KOPT-K1 (cell line): ENCODE results near the gene TECTB.

Experiments
- H3K27ac ChIP-seq: fragments of 200-600 bp; sonication (generic); 2 replicates; pipeline ENCODE4 v1.5.1; 2016; ENCODE audit warnings: antibody characterized with exemption, mild to moderate bottlenecking, low read depth, low read length; ENCODE audit not compliant: poor library complexity, severe bottlenecking
- H3K36me3 ChIP-seq: fragments of 200-600 bp; sonication (generic); 2 replicates; pipeline ENCODE4 v1.5.1; 2017; ENCODE audit warnings: antibody characterized with exemption, mild to moderate bottlenecking, low read length, moderate library complexity; ENCODE audit not compliant: insufficient read depth
- H3K9me3 ChIP-seq: fragments of 200-600 bp; sonication (generic); 2 replicates; pipeline ENCODE4 v1.5.1; 2017; ENCODE audit warnings: antibody characterized with exemption, low read length, mild to moderate bottlenecking; ENCODE audit not compliant: insufficient read depth, poor library complexity, severe bottlenecking

The TECTB gene

GRCh38 chr10:112288486-112288885, 5.3 kb downstream of the TECTB start:
- Histone ChIP-seq H3K9me3 (no peaks in the 10 kb centered on the region), H3K36me3 (no peaks in the 10 kb centered on the region), H3K27ac (no peak overlapping the region)

GRCh38 chr10:112289373-112290053, 6.3 kb downstream of the TECTB start:
- no peaks in the 10 kb centered on the region for H3K36me3 ChIP-seq
- no peak overlapping the region for H3K27ac ChIP-seq
- no peaks in the 10 kb centered on the region for H3K9me3 ChIP-seq

GRCh38 chr10:112290054-112290373, 6.8 kb downstream of the TECTB start:
- no peaks in the 10 kb centered on the region for H3K36me3 ChIP-seq
- no peak overlapping the region for H3K27ac ChIP-seq
- no peaks in the 10 kb centered on the region for H3K9me3 ChIP-seq

GRCh38 chr10:112294169-112294568, 11.0 kb downstream of the TECTB start:
- Histone ChIP-seq H3K27ac (no peak overlapping the region), H3K9me3 (no peaks in the 10 kb centered on the region), H3K36me3 (no peaks in the 10 kb centered on the region)

- Histone ChIP-seq H3K9me3 (no peaks in the 10 kb centered on the region), H3K36me3 (no peaks in the 10 kb centered on the region), H3K27ac (no peak overlapping the region)
Observed at GRCh38 chr10:112295853-112296830, 12.9 kb downstream of the TECTB start.

- H3K9me3 ChIP-seq = no peaks in the 10 kb centered on the region
- H3K27ac ChIP-seq = no peak overlapping the region
- no peaks in the 10 kb centered on the region for H3K36me3 ChIP-seq
Observed at GRCh38 chr10:112296908-112297331, 13.7 kb downstream of the TECTB start.

GRCh38 chr10:112298581-112298980, 15.4 kb downstream of the TECTB start:
- H3K36me3 ChIP-seq = no peaks in the 10 kb centered on the region
- H3K9me3 ChIP-seq = no peaks in the 10 kb centered on the region
- H3K27ac ChIP-seq = no peak overlapping the region

GRCh38 chr10:112299456-112299855, 16.3 kb downstream of the TECTB start:
- Histone ChIP-seq H3K9me3 (no peaks in the 10 kb centered on the region), H3K36me3 (no peaks in the 10 kb centered on the region), H3K27ac (no peak overlapping the region)

GRCh38 chr10:112302335-112302734, 19.1 kb downstream of the TECTB start:
- H3K27ac ChIP-seq = no peak overlapping the region
- H3K36me3 ChIP-seq = no peaks in the 10 kb centered on the region
- no peaks in the 10 kb centered on the region for H3K9me3 ChIP-seq

GRCh38 chr10:112303528-112303927, 20.3 kb downstream of the TECTB start:
- no peaks in the 10 kb centered on the region for H3K9me3 ChIP-seq

GRCh38 chr10:112304267-112304859, 21.2 kb downstream of the TECTB start:
- H3K36me3 ChIP-seq = no peaks in the 10 kb centered on the region
- no peaks in the 10 kb centered on the region for H3K9me3 ChIP-seq
- H3K27ac ChIP-seq = no peak overlapping the region

More at GRCh38 chr10:112303528-112303927, 20.3 kb downstream of the TECTB start:
- Histone ChIP-seq H3K27ac (no peak overlapping the region), H3K36me3 (no peaks in the 10 kb centered on the region)

- Histone ChIP-seq H3K9me3 (no peaks in the 10 kb centered on the region), H3K36me3 (no peaks in the 10 kb centered on the region), H3K27ac (no peak overlapping the region)
Observed at GRCh38 chr10:112307358-112308124, 24.3 kb downstream of the TECTB start.

- H3K36me3 ChIP-seq = no peaks in the 10 kb centered on the region
- H3K9me3 ChIP-seq = no peaks in the 10 kb centered on the region
- no peak overlapping the region for H3K27ac ChIP-seq
Observed at GRCh38 chr10:112308125-112308502, 24.9 kb downstream of the TECTB start.

- H3K9me3 ChIP-seq = no peaks in the 10 kb centered on the region
- H3K27ac ChIP-seq = no peak overlapping the region
- no peaks in the 10 kb centered on the region for H3K36me3 ChIP-seq
Observed at GRCh38 chr10:112311481-112311880, 28.3 kb downstream of the TECTB start.

- H3K27ac ChIP-seq = no peak overlapping the region
- no peaks in the 10 kb centered on the region for H3K36me3 ChIP-seq
- H3K9me3 ChIP-seq = no peaks in the 10 kb centered on the region
Observed at GRCh38 chr10:112313234-112313633, 30.0 kb downstream of the TECTB start.
